Stimulated activated CD8-positive, alpha-beta memory T cell treated with anti-CD3 and anti-CD28 coated beads, Interleukin-12 subunit alpha, Interleukin-12 subunit beta, amount 100 ng/mL, for 24 hours (primary cell): ENCODE results near the gene CTTN.

Experiments used
- DNase-seq: peaks from one replicate; pipeline ENCODE4 v3.0.0-alpha.2; 2020; ENCODE audit errors: extremely low read depth

The CTTN gene

DNA sequence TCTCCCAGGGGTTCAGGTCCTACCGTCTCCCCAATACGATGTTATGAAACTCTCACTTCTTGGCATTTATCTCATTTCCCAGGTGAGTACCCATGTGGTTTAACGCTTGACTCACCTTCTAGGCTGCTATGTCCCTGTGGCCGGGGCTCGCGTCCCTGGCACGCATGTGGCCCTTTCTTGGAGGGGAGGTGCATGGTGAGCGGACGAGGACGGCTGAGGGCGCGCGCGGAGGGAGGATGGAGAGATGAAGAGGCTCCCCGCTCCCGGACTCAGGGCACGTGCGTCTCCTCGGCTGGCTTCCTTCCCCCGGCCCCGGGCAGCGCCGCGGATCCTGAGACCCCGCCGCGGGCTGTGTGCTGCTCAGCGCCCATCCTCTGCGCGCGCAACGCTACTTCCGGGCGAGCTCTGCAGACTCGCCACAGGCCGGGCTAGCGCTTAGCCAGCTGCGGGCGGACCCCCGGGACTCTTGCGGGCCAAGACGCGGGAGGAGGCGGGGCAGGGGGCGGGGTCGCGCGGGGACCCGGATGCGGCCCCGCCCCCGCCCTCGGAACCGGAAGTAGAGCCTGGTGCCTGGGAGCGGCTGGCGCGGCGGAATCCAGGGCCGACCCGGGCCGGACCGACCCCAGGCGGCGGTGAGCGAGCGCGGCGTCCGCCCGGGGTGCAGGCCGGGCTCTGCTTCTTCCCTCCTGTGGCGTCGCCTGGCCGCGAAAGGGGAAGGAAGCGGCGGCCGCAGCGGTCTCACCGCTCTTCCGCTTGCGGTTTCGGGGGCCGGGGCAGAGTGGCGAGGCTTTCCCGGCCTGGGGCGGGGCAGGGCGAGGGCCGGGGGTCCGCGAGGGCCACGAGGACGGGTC lies at the start of gene CTTN:
Gene CTTN, plus strand, starts transcription at position 547 of the 851 bp plus-strand sequence. CDS start 8,769 bp downstream, outside the sequence.
- peak; percentile 40 for DNase-seq

- DNase-seq, result no peak
These were observed 49.7 kb upstream of the CTTN start for GRCh38 chr11:70348608-70349007.

GRCh38 chr11:70351646-70352045 lies 46.7 kb upstream of the CTTN start:
- DNase-seq, result no peak

DNA sequence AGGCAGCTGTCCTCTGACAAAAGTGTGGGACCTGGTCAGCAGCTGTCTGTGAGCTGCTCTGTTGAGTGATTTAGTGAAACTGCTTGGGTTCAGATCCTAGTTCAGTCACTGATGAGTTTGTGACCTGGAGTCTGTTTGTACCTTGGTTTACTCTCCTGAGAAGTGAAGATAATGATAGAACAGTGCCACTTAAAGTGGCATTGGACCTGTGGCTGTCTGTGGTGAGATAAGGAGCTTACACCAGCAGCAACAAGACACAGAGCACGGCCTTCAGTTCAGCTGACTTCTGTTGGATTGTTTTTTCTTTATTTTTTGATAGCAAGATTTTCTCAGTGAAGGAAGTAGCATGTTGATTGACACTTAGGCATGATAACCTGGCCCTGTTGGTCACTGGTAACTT lies 46.2 kb upstream of the CTTN start:
- DNase-seq, result no peak

DNA sequence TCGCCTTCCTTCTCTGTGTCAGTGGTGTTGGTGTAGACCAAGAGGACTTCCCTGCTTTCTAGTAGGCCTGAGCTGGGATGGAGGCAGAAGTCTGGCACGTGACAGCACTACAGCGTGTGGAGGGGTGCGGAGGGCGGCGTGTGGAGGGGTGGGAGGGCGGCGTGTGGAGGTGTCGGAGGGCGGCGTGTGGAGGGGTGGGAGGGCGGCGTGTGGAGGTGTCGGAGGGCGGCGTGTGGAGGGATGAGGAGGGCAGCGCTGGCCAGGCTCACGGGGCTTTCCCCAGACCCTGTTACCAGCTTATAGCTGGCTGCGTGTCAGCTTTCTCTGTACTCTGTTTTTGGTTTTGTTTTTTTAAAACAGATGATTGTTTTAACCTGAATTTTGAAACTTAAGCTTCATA lies 45.7 kb upstream of the CTTN start:
- no peak for DNase-seq

GRCh38 chr11:70353329-70353728 lies 45.0 kb upstream of the CTTN start:
- DNase-seq, result no peak

DNA sequence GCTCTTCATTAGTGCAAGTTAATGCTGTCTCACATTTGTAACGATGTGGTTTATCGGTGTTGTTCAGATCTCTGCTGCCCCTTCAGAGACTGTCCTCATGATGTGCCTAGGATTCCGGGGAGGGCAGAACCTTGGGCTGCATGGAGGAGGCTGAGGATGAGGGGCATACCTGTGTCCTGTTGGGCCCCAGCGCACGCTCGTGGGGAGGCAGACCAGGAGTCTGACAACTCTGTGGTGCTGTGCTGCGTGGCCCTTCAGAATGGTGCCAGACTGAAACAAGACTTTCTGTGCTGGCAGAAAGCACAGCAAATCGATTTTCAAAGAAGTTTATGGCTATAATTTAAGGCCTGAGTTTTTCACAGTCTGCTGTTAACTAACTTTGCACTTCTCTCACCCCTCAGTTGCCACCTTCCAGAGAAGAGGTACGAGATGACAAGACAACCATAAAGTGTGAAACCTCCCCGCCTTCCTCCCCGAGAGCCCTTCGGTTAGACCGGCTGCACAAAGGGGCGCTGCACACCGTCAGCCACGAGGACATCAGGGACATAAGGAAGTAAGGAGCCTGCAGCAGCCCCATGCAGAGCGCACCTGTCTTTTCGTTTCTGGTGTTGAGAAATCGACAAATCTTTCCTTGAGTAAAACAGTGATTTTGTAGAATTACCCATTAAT lies 44.3 kb upstream of the CTTN start:
- no peak for DNase-seq

- DNase-seq, result no peak
These were observed 43.7 kb upstream of the CTTN start for GRCh38 chr11:70354629-70355028.

- no peak for DNase-seq
These were observed 39.6 kb upstream of the CTTN start for GRCh38 chr11:70358753-70359152.

- no peak for DNase-seq
These were observed 38.7 kb upstream of the CTTN start for GRCh38 chr11:70359451-70360205.

- no peak for DNase-seq
These were observed 38.1 kb upstream of the CTTN start for GRCh38 chr11:70360211-70360610.

- no peak for DNase-seq
These were observed 34.2 kb upstream of the CTTN start for GRCh38 chr11:70364178-70364577.

- DNase-seq, result peak; percentile 58
These were observed 33.4 kb upstream of the CTTN start for GRCh38 chr11:70364745-70365543.

- no peak for DNase-seq
These were observed 32.8 kb upstream of the CTTN start for GRCh38 chr11:70365544-70365927.

DNA sequence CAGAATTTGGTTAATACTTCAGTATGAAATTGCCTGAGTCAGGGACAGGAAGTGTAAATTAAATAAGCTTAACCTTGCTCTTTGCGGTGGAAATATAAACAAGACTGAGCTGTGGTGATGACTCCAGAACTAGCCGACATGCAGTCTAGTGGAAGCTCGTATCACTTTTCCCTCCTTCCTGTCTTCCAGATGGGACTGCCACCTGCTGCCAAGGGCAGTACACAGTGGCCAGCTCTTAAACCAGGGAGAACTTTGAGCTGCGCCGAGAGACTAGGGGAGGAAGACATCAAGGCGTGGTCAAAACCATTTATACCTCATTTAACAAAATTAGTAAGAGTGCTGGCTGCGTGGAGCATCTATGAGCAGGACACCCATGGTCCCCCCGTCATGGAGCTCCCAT lies 31.3 kb upstream of the CTTN start:
- no peak for DNase-seq

DNA sequence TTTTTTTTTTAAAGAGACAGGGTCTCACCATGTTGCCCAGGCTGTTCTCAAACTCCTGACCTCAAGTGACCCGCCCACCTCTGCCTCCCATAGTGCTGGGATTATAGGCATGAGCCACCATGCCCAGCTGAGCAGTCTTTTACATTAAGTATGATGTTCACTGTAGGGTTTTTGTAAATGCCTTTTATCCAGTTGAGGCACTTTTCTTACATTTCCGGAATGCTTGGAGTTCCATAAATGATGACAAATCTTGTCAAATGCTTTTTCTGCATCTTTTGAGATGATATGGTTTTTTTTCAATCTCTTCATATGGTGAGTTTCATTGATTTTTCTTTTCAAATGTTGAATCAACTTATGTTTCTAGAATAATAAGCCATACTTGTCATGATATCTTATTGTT lies 29.4 kb upstream of the CTTN start:
- no peak for DNase-seq

DNA sequence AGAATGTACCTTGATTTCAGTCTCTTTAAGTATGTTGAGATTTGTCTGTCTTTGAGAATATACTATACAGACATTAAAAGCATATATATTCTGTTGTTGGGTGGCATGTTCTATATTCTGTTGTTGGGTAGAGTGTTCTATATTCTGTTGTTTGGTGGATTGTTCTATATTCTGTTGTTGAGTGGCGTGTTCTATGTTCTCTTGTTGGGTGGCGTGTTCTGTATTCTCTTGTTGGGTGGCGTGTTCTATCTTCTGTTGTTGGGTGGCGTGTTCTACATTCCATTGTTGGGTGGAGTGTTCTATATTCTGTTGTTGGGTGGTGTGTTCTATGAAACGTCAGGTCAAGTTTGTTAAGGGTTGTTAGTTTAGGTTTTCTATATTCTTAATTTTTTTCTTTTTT lies 27.1 kb upstream of the CTTN start:
- no peak for DNase-seq

- DNase-seq, result no peak
These were observed 26.3 kb upstream of the CTTN start for GRCh38 chr11:70372076-70372475.

DNA sequence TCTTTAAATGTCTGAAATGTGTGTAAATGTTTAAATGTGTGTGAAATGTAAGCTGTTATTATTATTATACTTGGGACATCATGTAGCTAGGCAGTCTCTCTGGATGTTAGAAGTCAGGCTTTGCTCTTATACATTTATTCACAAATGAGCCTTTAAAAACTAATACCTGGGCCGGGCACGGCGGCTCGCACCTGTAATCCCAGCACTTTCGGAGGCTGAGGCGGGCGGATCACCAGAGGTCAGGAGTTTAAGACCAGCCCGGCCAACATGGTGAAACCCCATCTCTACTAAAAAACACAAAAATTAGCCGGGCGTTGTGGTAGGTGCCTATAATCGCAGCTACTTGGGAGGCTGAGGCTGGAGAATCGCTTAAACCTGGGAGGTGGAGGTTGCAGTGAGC lies 21.7 kb upstream of the CTTN start:
- DNase-seq, result no peak

GRCh38 chr11:70377645-70378044 lies 20.7 kb upstream of the CTTN start:
- no peak for DNase-seq

GRCh38 chr11:70378506-70379134 lies 19.7 kb upstream of the CTTN start:
- no peak for DNase-seq
